H1 (cell line): ENCODE measurements around the gene PRR7. TPM values are rescaled to one million over a fixed set of nuclear protein-coding genes. Genes with fewer than 3 reads are reported as not detected.
A peak's percentile ranks its signal among the peaks of the same experiment; 100 is the strongest.

Source experiments
- CHD1 ChIP-seq: IDR thresholded peaks from 2 replicates; pipeline ENCODE4 v1.6.1; 2012; ENCODE audit warnings: low read depth, low read length, improper control_type of control experiment
- CREB1 ChIP-seq: IDR thresholded peaks from 2 replicates; pipeline ENCODE4 v1.6.1; 2012; ENCODE audit warnings: inconsistent platforms
- CTBP2 ChIP-seq: IDR thresholded peaks from 2 replicates; pipeline ENCODE4 v1.7.0; 2011; ENCODE audit warnings: borderline replicate concordance, mild to moderate bottlenecking, moderate library complexity, mixed read lengths, low read length; ENCODE audit not compliant: insufficient read depth, insufficient read length
- CTCF ChIP-seq, 3 experiments: IDR thresholded peaks; 1 replicate in 2 of 3; 2 replicates in 1 of 3; pipeline versions ENCODE4 v1.5.1 to v1.6.1; 2011; ENCODE audit warnings: low read length in 3 of 3, mild to moderate bottlenecking in 3 of 3, inconsistent platforms in 2 of 3, low read depth in 1 of 3, moderate library complexity in 1 of 3; ENCODE audit not compliant: insufficient read depth in 1 of 3; ENCODE audit errors: control extremely low read depth in 1 of 3
- GTF2F1 ChIP-seq: IDR thresholded peaks from 2 replicates; pipeline ENCODE4 v1.6.1; 2012; ENCODE audit warnings: low read depth, low read length, improper control_type of control experiment, borderline replicate concordance
- HDAC2 ChIP-seq, 2 experiments: fragments of 300-600 bp in 1 of 2; sonication (generic) in 1 of 2; IDR thresholded peaks; 2 replicates each; pipeline ENCODE4 v1.6.1; 2011 to 2012; ENCODE audit warnings: low read depth in 2 of 2, low read length in 2 of 2, mild to moderate bottlenecking in 2 of 2, moderate library complexity in 2 of 2, borderline replicate concordance in 1 of 2, inconsistent platforms in 1 of 2
- HDAC6 ChIP-seq: IDR thresholded peaks from one replicate; pipeline ENCODE4 v1.7.1; 2012; ENCODE audit warnings: low read depth, mild to moderate bottlenecking, inconsistent platforms, low read length, moderate library complexity
- JUND ChIP-seq: IDR thresholded peaks from 2 replicates; pipeline ENCODE4 v1.6.1; 2011; ENCODE audit warnings: mild to moderate bottlenecking, improper control_type of control experiment, low read length
- KDM1A ChIP-seq: fragments of 200-600, 300-600 bp; sonication (generic); IDR thresholded peaks from 2 replicates; pipeline ENCODE4 v1.7.1; 2016; ENCODE audit warnings: mild to moderate bottlenecking, low read length, borderline replicate concordance
- KDM4A ChIP-seq: IDR thresholded peaks from one replicate; pipeline ENCODE4 v1.7.1; 2012; ENCODE audit warnings: low read depth, mild to moderate bottlenecking, moderate library complexity, low read length, inconsistent platforms; ENCODE audit not compliant: severe bottlenecking
- KDM5A ChIP-seq: fragments of 200-600 bp; IDR thresholded peaks from 2 replicates; pipeline ENCODE4 v1.7.1; 2012; ENCODE audit warnings: mild to moderate bottlenecking, low read length, inconsistent platforms, mixed read lengths
- MAX ChIP-seq: IDR thresholded peaks from 2 replicates; pipeline ENCODE4 v1.6.1; 2012; ENCODE audit warnings: inconsistent platforms
- POLR2A ChIP-seq, 2 experiments: IDR thresholded peaks; 1 replicate in 1 of 2; 2 replicates in 1 of 2; pipeline ENCODE4 v1.6.1; 2011; ENCODE audit warnings: low read depth in 2 of 2, low read length in 2 of 2, mild to moderate bottlenecking in 2 of 2; ENCODE audit errors: control extremely low read depth in 1 of 2
- POU5F1 ChIP-seq: IDR thresholded peaks from 2 replicates; pipeline ENCODE4 v1.6.1; 2011; ENCODE audit warnings: low read depth, mild to moderate bottlenecking, low read length, moderate library complexity
- RAD21 ChIP-seq, 2 experiments: IDR thresholded peaks in 1 of 2; conservative IDR thresholded peaks in 1 of 2; 2 replicates each; pipeline ENCODE4 v1.6.1; 2011; ENCODE audit warnings: low read depth in 2 of 2, low read length in 2 of 2, improper control_type of control experiment in 1 of 2, inconsistent platforms in 1 of 2, mild to moderate bottlenecking in 1 of 2, moderate library complexity in 1 of 2
- RNF2 ChIP-seq: fragments of 200-900, 300-1000 bp; sonication (generic); IDR thresholded peaks from 2 replicates; pipeline ENCODE4 v1.7.1; 2016; ENCODE audit warnings: borderline replicate concordance, low read depth, mild to moderate bottlenecking, antibody characterized with exemption, low read length; ENCODE audit not compliant: poor library complexity, severe bottlenecking; ENCODE audit errors: missing control alignments
- TAF1 ChIP-seq: IDR thresholded peaks from 2 replicates; pipeline ENCODE4 v1.6.1; 2011; ENCODE audit warnings: mild to moderate bottlenecking, low read depth, low read length
- YY1 ChIP-seq: IDR thresholded peaks from 2 replicates; pipeline ENCODE4 v1.6.1; 2011; ENCODE audit warnings: low read depth, mild to moderate bottlenecking, low read length
- ZNF274 ChIP-seq: IDR thresholded peaks from 2 replicates; pipeline ENCODE4 v1.7.0; 2012; ENCODE audit warnings: low read length, borderline replicate concordance; ENCODE audit errors: extremely low read depth
- polyA plus RNA-seq, 7 experiments: library from polyadenylated mRNA; depleted of rRNA in 3 of 7; stranded (reverse) in 5 of 7; unstranded in 2 of 7; fragments of >200 nt in 5 of 7; fragments of 200-250 nt in 2 of 7; gene quantifications; 1 replicate in 5 of 7; 2 replicates in 1 of 7; 4 replicates in 1 of 7; pipeline versions ENCODE4 v1.2.1 to v1.2.3, GENCODE V29; 2011 to 2013; ENCODE audit warnings: missing spikeins in 2 of 7, mixed read lengths in 2 of 7
- total RNA-seq: library from RNA; stranded (reverse); fragmentation: NEBNext Ultra II Directional; extraction: Animal tissue kit (Norgen Biotek cat#: 25700); gene quantifications from 2 replicates; pipeline ENCODE4 v1.2.1, GENCODE V29; 2021
- TF ChIP-seq, protein P1 (sequence below): IDR thresholded peaks from 2 replicates; pipeline ENCODE4 v1.6.1; 2012; ENCODE audit warnings: inconsistent platforms

The PRR7 gene
- total and polyA plus RNA-seq, 2 of the 8 experiments (the other 6 are each of a cell fraction or from before 2014, with no cell fraction given): 8.0 to 11.8 TPM

DNA sequence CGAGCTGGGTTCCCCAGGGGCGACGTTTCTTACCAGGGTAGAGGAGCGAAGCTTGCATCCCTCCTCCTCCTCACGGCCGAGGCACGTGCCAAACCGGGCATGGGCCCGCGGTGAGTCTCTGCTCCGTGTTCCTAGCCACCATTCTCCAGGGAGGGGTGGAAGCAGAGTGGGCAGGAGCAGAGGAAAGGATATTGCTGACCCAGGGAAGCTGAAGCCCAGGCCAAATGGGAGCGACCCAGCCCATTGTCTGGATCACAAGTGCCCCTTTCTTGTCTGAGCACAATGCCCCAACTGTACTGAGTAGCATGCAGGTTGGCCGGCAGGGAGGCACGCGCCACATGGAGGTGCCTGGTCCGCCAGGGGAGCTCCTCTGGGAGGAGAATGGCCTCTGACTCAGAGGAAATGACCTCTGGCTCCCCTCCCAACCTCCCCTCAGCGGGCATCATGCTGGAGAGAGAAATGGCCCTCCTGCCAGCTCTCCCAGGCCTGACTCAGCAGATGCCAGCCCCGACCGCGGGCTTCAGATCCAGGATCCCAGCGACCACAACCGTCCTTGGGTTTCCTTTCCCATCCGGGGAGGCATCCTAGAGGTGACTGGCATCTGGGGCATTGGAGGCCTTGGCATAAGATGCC lies 1.1 kb downstream of the PRR7 start (continued):
- TF ChIP-seq TAF1 (peak; percentile 47; the same call in 1 of the 2 replicates), MAX (peak; percentile 89), KDM4A (peak; percentile 16), POLR2A (IDR thresholded peaks at IDR 0.05; ENCODE audit: control extremely low read depth in 1 of 2, low read depth in 2 of 2, low read length in 2 of 2) (peak in 1 of 2 experiments; percentile 90; a peak in 2 of 3 replicates), HDAC2 (IDR thresholded peaks at IDR 0.05; ENCODE audit: borderline replicate concordance in 1 of 2, low read depth in 2 of 2, low read length in 2 of 2) (0 out of 4 replicates have a peak, but pooled peaks of 1 of the 2 experiments have one; percentile 27), POU5F1 (no peak), CREB1 (peak; percentile 33; the same call in 1 of the 2 replicates), JUND (peak; percentile 76), CTBP2 (peak; percentile 25), CTCF (IDR thresholded peaks at IDR 0.05; ENCODE audit: control extremely low read depth in 1 of 3, insufficient read depth in 1 of 3, low read depth in 1 of 3, low read length in 3 of 3) (peak in 1 of 3 experiments; percentile 24; a peak in 2 of 4 replicates), HDAC6 (no peak), RNF2 (no peak), CHD1 (no peak), YY1 (peak; percentile 54; the same call in 1 of the 2 replicates), KDM1A (peak; percentile 10; the same call in 1 of the 2 replicates), RAD21 (IDR thresholded peaks at IDR 0.05 in 1 of 2, conservative IDR thresholded peaks at IDR 0.05 in 1 of 2; ENCODE audit: low read depth in 2 of 2, low read length in 2 of 2) (no peak; a peak in 1 of 4 replicates), ZNF274 (no peak), KDM5A (no peak), GTF2F1 (peak; percentile 8; the same call in 1 of the 2 replicates)
- TF ChIP-seq, protein P1, sequence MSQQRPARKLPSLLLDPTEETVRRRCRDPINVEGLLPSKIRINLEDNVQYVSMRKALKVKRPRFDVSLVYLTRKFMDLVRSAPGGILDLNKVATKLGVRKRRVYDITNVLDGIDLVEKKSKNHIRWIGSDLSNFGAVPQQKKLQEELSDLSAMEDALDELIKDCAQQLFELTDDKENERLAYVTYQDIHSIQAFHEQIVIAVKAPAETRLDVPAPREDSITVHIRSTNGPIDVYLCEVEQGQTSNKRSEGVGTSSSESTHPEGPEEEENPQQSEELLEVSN: peak; percentile 84
